NCI-H2196 (cell line): ENCODE data around the gene PPP6C.
"Not testable (repeated sequence)": the region's sequence is repeated elsewhere in the genome, so short reads cannot be mapped to it uniquely, and the experiment has no call there.

Experiments used
- DNase-seq: peaks from one replicate; lab custom pipeline; 2025; ENCODE audit not compliant: unreplicated experiment; lab: John Stamatoyannopoulos, UW

The PPP6C gene

DNA sequence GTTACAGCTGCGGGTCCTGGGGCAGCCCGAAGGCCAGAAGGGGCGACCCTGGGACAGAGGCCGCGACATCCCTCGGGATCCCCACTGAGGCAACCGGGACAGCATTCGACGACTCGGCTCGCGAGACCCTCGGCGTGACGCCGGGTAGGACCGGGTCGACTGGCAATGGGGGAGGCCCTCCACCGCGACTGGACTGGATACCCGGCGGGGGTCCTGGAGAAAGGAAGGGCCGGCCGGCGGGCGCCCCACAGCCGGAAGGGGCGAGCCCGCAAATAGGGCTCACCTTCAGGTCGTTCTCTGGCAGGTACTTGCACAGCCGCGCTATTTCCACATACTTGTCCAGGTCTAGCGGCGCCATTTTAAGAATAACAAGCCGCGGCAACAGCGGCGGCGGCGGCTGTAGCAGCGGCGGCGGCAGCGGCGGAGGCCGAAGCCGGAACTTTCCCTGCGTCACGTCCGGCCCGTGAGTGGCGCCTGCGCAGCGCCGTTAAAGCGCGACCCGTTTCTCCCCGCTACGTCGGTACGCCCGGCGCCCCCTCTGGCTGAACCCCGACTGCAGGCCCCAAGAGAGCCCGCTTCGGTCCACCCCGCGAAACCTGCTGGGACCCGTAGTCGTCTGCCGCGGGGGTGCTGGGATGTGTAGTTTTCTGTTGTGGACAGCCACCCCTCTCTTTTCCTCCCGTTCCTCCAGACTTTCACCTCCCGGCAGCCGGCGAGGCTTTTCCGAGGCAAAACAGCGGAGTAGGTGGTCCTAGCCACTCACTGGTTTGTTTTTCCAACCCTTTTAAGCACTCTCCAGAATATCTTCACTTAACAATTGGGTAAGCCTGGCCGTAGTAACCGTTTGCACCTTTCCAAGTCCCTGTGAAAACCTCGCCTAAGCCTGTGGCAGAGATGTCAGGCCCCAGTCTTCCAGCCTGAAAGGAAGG lies at the start of gene PPP6C:
PPP6C (minus strand) TSS at position 443 of the 929 bp plus-strand sequence; CDS start at position 358, 85 bp downstream.
- peak; percentile 93 for DNase-seq

DNA sequence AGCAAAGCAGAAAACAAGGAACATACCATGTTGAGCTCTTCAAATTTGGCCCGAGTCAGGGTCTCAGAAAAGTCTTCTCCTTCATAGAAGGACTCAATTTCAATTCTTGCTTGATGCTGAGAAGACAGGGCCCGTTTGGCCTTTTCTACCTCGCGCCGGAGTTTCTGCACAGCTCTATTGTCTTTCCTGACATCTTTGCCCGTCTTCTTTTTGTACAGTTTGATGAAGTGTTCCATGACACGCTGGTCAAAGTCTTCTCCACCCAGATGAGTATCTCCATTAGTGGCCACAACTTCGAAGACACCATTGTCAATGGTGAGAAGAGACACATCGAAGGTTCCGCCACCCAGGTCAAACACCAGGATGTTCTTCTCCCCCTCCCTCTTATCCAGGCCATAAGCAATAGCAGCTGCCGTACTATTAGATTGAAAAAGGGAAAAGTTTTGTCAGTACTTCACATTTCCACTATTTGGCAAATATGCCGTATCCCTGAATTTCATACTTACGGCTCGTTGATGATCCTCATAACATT lies 49.4 kb upstream of the PPP6C start:
- DNase-seq: no peak

DNA sequence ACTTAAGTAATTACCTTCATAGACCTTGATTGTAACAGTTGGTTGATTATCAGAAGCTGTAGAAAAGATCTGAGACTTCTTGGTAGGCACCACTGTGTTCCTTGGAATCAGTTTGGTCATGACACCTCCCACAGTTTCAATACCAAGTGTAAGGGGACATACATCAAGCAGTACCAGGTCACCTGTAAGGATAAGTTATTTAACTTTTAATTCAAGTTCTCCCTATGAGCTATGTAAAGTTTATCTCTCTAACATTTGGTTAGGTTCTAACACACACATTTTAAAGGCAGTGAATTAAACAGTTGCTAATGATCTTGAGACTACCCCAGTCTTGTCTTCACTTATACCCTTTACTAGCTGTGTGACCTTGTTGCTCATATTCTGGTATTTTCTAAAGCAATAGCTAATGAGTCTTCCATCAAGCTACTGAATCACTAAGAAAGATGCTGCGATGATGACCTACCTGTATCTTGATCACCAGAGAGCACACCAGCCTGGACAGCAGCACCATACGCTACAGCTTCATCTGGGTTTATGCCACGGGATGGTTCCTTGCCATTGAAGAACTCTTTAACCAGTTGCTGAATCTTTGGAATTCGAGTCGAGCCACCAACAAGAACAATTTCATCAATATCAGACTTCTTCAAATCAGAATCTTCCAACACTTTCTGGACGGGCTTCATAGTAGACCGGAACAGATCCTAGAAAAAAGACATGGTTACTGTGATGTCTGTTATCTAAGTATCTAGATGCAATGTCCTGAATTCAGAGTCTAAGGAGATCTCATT lies 48.7 kb upstream of the PPP6C start:
- no peak for DNase-seq

DNA sequence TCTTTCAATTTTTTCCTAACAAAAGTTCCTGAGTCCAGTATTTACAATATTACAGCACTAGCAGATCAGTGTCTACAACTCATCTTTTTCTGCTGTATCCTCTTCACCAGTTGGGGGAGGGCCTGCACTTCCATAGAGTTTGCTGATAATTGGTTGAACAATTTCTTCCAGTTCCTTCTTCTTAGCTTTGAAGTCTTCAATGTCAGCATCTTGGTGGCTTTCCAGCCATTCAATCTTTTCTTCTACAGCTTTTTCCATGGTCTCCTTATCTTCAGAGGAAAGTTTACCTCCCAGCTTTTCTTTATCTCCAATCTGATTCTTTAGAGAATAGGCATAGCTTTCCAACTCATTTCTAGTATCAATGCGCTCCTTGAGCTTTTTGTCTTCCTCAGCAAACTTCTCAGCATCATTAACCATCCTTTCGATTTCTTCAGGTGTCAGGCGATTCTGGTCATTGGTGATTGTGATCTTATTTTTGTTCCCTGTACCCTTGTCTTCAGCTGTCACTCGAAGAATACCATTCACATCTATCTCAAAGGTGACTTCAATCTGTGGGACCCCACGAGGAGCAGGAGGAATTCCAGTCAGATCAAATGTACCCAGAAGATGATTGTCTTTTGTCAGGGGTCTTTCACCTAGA lies 47.0 kb upstream of the PPP6C start:
- not testable (repeated sequence) for DNase-seq

DNA sequence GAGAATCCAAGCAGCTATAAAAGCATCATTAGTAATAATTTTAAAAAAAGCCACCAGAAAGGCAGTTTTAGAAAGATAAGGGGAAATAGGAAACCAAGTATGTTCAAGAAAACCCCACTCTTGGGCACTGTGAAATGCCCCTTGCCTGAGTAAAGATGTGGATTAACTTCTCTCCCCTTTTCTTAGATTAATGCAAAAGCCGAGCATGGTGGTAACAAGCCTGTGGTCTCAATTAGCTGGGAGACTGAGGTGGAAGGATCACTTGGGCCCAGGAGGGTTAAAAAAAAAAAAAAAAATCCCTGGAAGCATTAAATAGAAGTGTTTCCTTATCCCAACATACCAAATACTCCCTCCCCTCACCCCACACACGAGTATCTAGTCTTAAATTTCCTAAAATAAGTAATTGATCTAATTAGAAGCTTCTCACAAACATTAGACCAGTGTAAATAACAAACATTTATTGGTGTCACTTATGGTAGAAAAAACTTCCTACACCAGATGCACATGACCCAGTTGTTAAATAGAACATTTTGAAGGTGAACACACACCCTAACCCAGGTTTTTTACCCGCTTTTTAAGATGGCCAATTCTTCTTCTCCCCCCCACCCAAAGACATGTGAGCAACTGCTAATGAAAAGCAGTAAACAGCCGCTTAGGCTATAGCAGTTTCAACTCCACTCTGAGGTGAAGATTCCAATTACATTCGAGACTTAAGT lies 46.4 kb upstream of the PPP6C start:
- no peak for DNase-seq

DNA sequence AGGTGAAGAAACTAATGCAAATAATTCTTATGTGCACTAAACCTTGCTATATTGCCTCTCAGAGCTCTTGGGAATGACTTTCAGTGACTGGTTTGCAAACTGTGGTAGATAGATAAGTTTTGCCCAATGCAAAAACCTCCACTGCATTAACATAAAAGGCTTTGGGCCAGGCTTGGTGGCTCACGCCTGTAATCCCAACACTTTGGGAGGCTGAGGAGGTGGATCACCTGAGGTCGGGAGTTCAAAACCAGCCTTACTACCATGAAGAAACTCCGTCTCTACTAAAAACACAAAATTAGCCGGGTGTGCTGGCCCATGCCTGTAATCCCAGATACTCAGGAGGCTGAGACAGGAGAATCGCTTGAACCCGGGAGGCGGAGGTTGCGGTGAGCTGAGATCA lies 44.5 kb upstream of the PPP6C start:
- not testable (repeated sequence) for DNase-seq

DNA sequence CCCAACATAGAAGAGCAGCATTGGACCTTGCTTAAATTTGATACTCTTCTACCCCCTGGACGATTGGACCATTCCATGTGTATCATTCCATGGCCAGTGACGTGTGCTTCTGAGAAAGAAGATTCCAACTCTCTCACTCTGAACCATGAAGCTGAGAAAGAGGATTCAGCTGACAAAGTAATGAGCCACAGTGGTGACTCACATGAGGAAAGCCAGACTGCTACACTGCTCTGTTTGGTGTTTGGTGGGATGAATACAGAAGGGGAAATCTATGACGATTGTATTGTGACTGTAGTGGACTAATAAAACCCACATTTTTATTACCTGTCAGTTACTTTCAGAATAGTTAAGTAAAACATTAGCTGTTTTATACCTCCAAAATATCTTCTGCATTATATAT lies 44.1 kb upstream of the PPP6C start:
- DNase-seq: no peak

DNA sequence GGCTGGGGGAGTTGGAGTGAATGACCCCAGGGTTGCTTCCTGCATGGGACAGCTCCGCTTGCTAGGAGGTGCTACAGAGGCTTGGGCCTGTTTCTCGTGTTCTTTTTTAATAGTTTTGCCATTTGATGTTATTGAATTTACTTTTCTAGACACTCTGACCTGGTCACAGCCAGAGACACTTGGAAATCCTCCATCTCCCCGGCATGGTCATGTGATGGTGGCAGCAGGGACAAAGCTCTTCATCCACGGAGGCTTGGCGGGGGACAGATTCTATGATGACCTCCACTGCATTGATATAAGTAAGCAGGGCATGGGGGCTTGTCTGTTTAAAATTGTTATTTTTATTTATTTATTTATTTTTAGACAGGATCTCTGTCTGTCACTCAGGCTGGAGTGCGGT lies 38.2 kb upstream of the PPP6C start:
- DNase-seq: no peak

DNA sequence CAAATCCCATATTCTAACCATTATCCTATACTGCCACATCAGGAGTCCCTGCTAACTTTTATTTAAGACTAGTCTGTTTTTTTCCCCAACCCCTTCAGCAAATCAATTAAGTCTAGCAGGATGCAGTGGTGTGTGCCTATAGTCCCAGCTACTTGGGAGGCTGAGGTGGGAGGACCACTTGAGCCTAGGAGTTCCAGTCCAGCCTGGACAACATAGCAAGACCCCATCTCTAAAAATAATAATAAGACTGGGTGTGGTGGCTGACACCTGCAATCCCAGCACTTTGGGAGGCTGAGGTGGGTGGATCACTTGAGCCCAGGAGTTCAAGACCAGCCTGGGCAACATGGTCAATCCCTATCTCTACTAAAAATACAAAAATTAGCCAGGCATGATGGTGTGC lies 35.3 kb upstream of the PPP6C start:
- DNase-seq: not testable (repeated sequence)

DNA sequence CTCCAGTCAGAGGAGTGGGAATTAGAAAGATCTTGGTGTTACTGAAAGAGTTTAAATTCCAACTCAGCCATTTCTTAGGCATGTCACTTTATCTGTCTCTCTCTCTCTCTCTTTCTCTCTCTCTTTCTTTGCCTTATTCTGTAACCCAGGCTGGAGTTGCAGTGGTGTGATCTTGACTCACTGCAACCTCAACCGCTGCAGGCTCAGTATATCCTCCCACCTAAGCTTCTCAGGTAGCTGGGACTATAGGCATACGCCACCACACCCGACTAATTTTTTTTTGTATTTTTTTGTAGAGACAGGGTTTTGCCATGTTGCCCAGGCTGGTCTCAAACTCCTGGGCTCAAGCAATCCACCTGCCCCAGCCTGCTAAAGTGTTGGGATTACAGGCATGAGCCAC lies 29.0 kb upstream of the PPP6C start:
- DNase-seq: no peak

DNA sequence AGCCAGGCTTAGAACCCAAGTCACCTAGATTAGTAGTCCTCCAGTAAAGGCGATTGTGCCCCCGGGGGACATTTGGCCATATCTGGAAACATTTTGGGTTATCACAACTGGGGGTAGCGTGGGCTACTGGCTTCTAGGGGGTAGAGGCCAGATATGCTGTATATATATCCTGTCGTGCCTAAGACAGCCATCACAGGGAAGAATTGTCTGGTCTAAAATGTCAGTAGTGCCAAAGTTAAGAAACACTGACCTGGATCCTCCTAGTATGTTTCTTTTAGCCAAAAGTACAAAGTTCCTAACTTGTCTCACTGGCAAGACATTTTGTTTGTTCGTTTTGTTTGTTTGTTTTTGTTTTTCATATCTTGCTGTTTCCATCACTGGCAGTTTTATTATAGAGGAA lies 24.6 kb upstream of the PPP6C start:
- DNase-seq: no peak

DNA sequence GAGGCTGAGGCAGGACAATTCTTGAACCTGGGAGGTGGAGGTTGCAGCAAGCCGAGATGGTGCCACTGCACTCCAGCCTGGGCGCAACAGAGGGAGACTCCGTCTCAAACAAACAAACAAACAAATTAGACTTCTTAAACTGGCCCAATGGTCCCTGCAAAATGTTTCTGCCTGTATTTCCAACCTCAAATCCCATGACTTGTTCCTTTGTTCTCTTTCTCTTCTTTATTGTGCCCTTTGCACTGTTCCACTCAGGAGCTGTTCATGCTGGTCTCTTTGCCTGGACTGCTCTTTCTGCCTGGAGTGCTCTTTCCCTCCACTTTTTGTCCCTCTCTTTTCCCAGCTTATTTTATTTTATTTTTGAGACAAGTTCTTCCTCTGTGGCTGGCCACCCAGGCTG lies 14.9 kb upstream of the PPP6C start:
- no peak for DNase-seq

DNA sequence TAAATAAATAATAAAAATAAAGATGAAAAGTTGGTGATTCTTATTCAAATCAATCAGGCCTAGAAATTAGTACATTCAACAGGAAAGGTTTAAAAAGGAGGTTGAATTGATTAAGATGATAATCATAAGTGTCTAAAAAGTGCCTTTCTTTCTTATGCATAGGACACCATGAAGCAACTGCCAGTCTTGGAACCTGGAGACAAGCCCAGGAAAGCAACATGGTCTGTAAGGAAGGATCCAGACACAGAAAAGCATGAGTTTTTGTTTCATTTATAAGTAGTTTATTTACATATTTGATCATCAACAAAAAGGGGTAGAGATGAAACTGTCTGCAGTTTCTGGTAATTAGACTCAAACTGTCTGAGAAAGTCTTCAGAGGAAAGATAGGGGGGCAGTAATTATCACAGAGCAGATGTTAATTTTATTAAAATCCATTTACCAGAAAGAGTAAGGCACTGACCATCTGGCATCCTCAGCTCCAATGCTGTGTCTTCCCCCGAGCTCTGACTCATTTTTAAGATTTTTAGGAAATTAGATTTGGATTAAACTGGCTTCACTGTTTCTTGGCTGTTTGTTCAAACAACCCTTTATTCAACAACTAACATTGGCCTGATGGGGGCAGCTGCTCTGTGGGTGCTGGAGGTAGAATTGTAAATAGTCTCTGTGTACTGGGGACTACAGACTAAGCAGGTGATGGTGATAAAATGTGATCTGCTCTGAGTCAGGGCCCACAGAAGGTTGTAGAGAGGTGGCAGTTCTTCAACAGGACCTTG lies 13.4 kb upstream of the PPP6C start:
- no peak for DNase-seq

DNA sequence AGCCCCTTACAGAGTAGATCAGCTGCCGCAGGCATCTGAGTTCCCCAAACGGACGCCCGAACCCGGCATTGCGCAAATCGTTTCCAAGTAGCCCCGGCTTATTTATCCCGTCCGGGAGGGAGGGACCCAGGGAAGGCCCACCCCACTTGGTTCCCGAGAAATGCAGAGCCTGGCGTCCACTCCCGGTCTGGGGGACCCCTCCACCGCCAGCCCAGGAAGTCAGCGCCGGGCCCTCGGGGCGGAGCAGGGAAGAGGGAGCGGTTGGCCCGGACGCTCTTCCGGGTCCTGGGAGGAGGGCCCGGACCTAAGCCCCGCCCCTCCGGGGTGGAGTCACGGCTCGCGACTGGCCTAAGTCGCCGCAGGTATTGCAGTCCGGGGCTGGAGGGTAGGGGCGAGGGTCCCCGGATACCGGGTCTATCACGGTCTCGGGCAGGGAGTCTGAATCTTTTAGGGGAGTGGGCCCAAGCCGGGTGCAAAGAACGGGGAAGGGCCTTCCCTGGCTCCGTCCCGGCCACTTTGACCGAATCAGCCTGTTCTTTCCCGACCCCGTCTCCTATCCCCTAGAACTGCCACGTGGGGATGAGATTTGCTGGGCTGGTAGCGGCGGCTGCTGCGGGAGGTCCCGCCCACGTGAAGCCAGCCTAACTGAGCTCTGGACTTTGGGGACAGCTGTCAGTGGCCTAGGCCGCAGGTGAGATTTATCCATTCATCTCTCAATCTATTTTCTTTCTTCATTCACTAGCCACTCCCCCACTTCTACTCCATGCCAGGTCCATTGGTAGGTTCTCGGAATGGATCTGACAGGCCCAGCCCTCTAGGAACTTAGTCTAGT lies 10.8 kb upstream of the PPP6C start, which contains the start of gene RABEPK:
RABEPK (plus strand) TSS at position 327 of the 832 bp plus-strand sequence. CDS start 2,472 bp downstream, outside the sequence.
- DNase-seq: peak; percentile 87

DNA sequence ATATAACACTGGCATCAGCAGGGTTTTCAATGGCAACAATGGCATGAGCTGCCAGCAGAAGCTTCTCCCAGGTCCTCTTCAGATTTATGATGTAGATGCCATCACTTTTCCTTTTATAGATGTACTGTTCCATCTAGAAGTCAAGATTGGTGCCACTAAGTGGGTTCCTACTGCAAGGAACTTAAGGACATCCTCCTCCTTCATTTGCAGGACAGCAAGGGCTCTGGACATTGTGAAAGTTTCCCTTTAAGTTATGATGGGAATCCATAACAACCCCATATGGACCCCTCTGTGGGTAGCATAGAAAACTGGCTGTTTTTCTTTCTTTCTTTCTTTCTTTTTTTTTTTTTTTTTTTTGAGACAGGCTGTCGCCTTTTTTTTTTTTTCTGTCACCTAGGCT lies 6.0 kb upstream of the PPP6C start:
- not testable (repeated sequence) for DNase-seq

DNA sequence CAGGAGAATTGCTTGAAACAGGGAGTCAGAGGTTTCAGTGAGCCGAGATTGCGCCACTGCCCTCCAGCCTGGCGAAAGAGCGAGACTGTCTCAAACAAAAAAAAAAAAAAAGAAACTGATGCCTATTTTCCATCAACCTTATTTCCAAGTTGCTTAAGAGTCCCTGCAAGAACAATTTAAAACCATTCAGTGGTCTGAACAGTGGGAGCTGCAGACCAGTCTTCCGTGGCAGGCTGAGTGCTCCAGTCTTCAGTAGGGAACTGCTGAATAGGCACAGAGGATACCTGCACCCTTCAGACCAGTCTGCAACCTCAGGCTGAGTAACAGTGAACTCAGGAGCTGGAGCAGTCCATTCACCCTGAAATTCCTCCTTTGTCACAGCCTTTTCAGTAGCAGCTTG lies 4.9 kb upstream of the PPP6C start:
- DNase-seq: not testable (repeated sequence)

DNA sequence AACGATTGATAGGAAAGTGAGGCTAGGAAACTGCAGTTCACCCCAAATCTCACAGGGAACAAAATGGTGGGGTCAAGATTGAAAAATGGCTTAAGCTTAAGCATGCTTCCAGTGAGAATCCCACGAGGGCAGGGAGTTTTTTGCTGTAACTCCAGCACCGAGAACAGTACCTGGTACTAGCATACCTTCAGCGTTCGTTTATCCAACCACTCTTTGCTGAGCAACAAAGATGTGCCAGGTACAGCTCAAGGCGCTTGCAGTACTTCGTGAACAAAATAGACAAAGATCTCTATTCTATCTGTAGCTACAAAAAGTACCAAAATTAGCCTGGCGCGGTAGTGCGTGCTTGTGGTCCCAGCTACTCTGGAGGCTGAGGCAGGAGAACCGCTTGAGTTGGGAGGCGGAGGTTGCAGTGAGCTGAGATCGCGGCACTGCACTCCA lies 778 bp upstream of the PPP6C start:
- DNase-seq: no peak

DNA sequence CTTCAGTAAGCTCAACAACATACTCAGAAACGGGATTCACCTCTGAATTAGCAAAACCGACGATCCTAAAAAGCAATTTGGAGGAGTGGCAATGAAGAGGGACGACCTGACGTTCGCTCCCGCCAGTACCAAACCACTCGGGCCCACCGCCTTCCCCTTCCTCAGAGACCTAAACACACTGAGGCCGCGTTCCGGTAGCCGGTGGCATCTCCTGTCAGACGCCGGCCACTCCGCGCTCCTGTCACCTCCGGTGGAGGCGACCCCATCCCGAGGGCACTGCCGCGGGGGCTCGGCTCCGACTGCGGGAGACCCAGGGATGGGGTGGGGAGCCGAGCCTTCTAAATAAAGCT lies 617 bp downstream of the PPP6C start:
- no peak for DNase-seq

DNA sequence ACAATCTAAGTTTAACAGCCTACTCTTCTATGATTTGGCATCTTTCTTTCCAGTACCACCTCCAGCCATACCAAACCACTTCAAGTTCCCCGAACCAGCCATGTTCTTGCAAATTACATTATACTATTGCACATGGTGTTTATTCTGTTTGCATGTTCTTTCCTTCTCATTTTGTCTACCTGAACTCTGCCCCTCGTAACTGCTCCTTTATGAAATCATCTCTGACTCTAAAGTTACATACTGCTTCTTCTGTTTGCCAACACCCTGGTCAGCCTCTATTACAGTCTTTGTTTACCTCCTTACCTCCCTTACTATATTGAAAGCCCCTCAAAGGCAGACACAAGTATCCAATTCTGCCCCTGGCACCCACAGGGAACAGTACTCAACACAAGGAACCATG lies 6.0 kb downstream of the PPP6C start:
- no peak for DNase-seq
